Ovary (tissue), 9 donors: ENCODE measurements around the gene SOCS6. TPM values are rescaled to one million over a fixed set of nuclear protein-coding genes. Genes with fewer than 3 reads are reported as not detected.

Experiments
- DNase-seq, 5 donors: peaks; one replicate each; pipeline ENCODE4 v3.0.0-alpha.2; 2019 to 2020
- H3K27ac ChIP-seq, 2 donors: fragments of 200-600 bp; one replicate each; pipeline versions ENCODE4 v1.5.1 to v1.8.0; 2019 to 2022
- H3K27me3 ChIP-seq: fragments of 200-600 bp; one replicate; pipeline ENCODE4 v1.8.0; 2022
- H3K36me3 ChIP-seq: fragments of 200-600 bp; sonication (generic); one replicate; pipeline ENCODE4 v1.5.1; 2019
- H3K4me1 ChIP-seq: one replicate; pipeline ENCODE4 v1.8.1; 2013; ENCODE audit warnings: mild to moderate bottlenecking, moderate library complexity; ENCODE audit not compliant: insufficient read depth
- H3K4me3 ChIP-seq: fragments of 200-600 bp; sonication (generic); one replicate; pipeline ENCODE4 v1.5.1; 2017
- H3K9me3 ChIP-seq, 2 donors: fragments of 200-600 bp in 1 of 2; sonication (generic) in 1 of 2; one replicate each; pipeline versions ENCODE4 v1.5.1 to v1.8.1; 2013 to 2019; ENCODE audit warnings: mild to moderate bottlenecking in 1 of 2, moderate library complexity in 1 of 2
- CTCF ChIP-seq, 3 donors: fragments of 450-650 bp in 2 of 3; fragments of 200-600 bp in 1 of 3; IDR thresholded peaks; one replicate each; pipeline versions ENCODE4 v1.5.1 to v1.8.0; 2016 to 2022; ENCODE audit warnings: antibody characterized with exemption in 3 of 3, mild to moderate bottlenecking in 1 of 3
- EP300 ChIP-seq: sonication (generic); formaldehyde crosslinking; IDR thresholded peaks from one replicate; pipeline ENCODE4 v1.6.1; 2017; ENCODE audit warnings: antibody characterized with exemption
- POLR2A ChIP-seq: fragments of 450-650 bp; IDR thresholded peaks from one replicate; pipeline ENCODE4 v1.6.1; 2017; ENCODE audit warnings: antibody characterized with exemption, mild to moderate bottlenecking, moderate library complexity
- WGBS, 3 donors: extraction: QIAGEN DNeasy Blood & Tissue Kit in 1 of 3; methylation state at CpG; one replicate each; pipeline versions ENCODE4 v1.1.5 to v1.1.7; 2013 to 2017; 5-methylcytosine and 5-hydroxymethylcytosine counted together
- intact Hi-C, 4 donors: fragments of 100-400 bp; cut with DNase I; formaldehyde crosslinking; loops; one replicate each; pipeline versions ENCODE4 v1.11.0 to v1.15.1; 2022 to 2023
- polyA plus RNA-seq, 2 donors: library from polyadenylated mRNA; stranded (reverse); fragments of 200-250 nt in 1 of 2; fragments of 350-450 nt in 1 of 2; fragmentation: Illumina TruSeq in 1 of 2; extraction: RNeasy Lipid Tissue Mini Kit (QIAGEN cat#74804) in 1 of 2; gene quantifications; one replicate each; pipeline ENCODE4 v1.2.3, GENCODE V29; 2013 to 2014
- total RNA-seq, 7 donors: library from RNA; depleted of rRNA in 2 of 7; stranded (reverse); fragments of >200 nt in 2 of 7; fragmentation: NEBNext Ultra II Directional in 3 of 7; extraction: Animal tissue kit (Norgen Biotek cat#: 25700) in 3 of 7; gene quantifications; one replicate each; pipeline versions ENCODE4 v1.1.0 to v1.2.4, GENCODE V29; 2016 to 2023
- donor health status: DM: no; HTN: no; CAD: no; lungs with moderate emphysema.
- donor health status: DM: no; HTN: no; CAD: no.
- donor health status: Bipolar disorder and iron deficiency.
- donor health status: DM: yes; HTN: yes; CAD: no.
- donor health status: DM: no; HTN: no; CAD: no.
- donor health status: DM: yes; HTN: yes; CAD: no.

Gene SOCS6
- total and polyA plus RNA-seq, 9 donors = 8.1 to 23.8 (median 16.6) TPM

- no peaks in the 10 kb centered on the region for H3K9me3 ChIP-seq
- TF ChIP-seq CTCF (IDR thresholded peaks at IDR 0.05) (no peak), EP300 (no peak), POLR2A (no peak)
- H3K4me1 ChIP-seq = peaks cover 18% of the 10 kb centered on the region
- WGBS, 3 donors = 54 to 64% (median 57%) methylated on average over 8 of the region's 8 CpGs
- H3K4me3 ChIP-seq = no peak overlapping the region
- intact Hi-C loops = no loop called here
- no peaks in the 10 kb centered on the region for H3K36me3 ChIP-seq
- no peak for DNase-seq
- no peak overlapping the region for H3K27ac ChIP-seq
- no peaks in the 10 kb centered on the region for H3K27me3 ChIP-seq
These were observed 6.6 kb downstream of the SOCS6 start for GRCh38 chr18:70295192-70296188.

- no peak for DNase-seq
- H3K27me3 ChIP-seq = no peaks in the 10 kb centered on the region
- peaks cover 12% of the 10 kb centered on the region for H3K4me1 ChIP-seq
- no peak overlapping the region for H3K27ac ChIP-seq
- intact Hi-C loops = no loop called here
- no peaks in the 10 kb centered on the region for H3K36me3 ChIP-seq
- no peaks in the 10 kb centered on the region for H3K9me3 ChIP-seq
- TF ChIP-seq POLR2A = no peak
- TF ChIP-seq CTCF (IDR thresholded peaks at IDR 0.05) = no peak
- TF ChIP-seq EP300 = no peak
- no peak overlapping the region for H3K4me3 ChIP-seq
- 83 to 85% (median 85%) methylated on average over 10 of the region's 10 CpGs for WGBS, 3 donors
These were observed 7.4 kb downstream of the SOCS6 start for GRCh38 chr18:70296289-70296688.

GRCh38 chr18:70296781-70297180 is 7.9 kb downstream of the SOCS6 start:
- no peak for DNase-seq
- peaks cover 14% of the 10 kb centered on the region for H3K4me1 ChIP-seq
- intact Hi-C loops = no loop called here
- no peaks in the 10 kb centered on the region for H3K36me3 ChIP-seq
- no peak overlapping the region for H3K4me3 ChIP-seq
- no peak for TF ChIP-seq EP300
- TF ChIP-seq CTCF (IDR thresholded peaks at IDR 0.05) = no peak
- no peak for TF ChIP-seq POLR2A
- H3K9me3 ChIP-seq = no peaks in the 10 kb centered on the region
- 84 to 93% (median 90%) methylated on average over 2 of the region's 2 CpGs for WGBS, 3 donors
- no peak overlapping the region for H3K27ac ChIP-seq
- H3K27me3 ChIP-seq = no peaks in the 10 kb centered on the region

- H3K36me3 ChIP-seq = no peaks in the 10 kb centered on the region
- H3K9me3 ChIP-seq = no peaks in the 10 kb centered on the region
- 76 to 77% (median 76%) methylated on average over 8 of the region's 8 CpGs for WGBS, 3 donors
- no peak for TF ChIP-seq POLR2A
- no peak for TF ChIP-seq CTCF (IDR thresholded peaks at IDR 0.05)
- no peak for TF ChIP-seq EP300
- H3K27me3 ChIP-seq = no peaks in the 10 kb centered on the region
- H3K4me3 ChIP-seq = no peak overlapping the region
- DNase-seq = no peak
- H3K4me1 ChIP-seq = peaks cover 15% of the 10 kb centered on the region
- no peak overlapping the region for H3K27ac ChIP-seq
- intact Hi-C loops = no loop called here
These were observed 10.5 kb downstream of the SOCS6 start for GRCh38 chr18:70299393-70299792.
